HG02759 (cell line): ENCODE results near the gene SMIM17.
A peak's percentile ranks its signal among the peaks of the same experiment; 100 is the strongest.

Source experiments
- ATAC-seq: cut with Tn5 transposase; IDR thresholded peaks from one replicate; pipeline ENCODE4 v1.9.1; 2021; ENCODE audit warnings: mild to moderate bottlenecking, moderate library complexity; ENCODE audit not compliant: unreplicated experiment

Gene SMIM17

DNA sequence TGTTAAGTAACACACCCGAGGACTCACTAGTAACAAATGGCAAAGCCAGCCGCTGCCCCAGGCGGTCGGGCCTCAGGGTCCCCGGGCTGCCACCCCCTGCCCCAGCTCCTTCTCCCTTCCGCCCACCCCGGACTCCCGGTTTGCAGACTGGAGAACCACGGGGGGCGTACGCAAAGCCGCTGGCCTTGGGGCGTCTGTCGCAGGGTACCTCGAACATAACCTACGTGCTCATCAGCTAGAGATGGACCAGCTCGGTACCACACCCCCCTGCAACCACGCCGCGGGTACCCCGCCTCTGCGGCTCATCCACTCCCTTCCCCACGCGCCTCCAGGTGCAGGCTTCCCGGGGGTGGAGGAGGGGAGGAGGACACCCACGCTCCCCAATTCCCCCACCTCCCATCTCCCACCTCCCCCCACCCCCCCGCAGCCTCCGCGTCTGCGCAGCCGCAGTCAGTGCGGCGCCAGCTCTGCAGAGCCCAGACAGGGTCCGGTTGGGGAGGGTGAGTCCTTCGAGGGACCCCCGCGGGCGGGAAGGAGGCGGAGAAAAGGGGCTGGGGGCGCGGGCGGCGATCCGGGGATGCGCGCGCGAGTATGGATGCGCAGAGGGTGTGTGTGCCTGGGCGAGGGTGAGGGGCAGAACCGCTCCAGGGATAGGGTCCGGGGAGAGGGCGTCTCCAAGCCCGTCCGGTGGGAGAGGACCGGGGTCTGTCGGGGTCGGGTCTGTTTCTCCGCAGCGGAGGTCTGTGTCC, at the start of gene SMIM17:
Gene SMIM17, plus strand, starts transcription at position 449 of the 749 bp plus-strand sequence. CDS start 2,509 bp downstream, outside the sequence.
- ATAC-seq: no peak

- no peak for ATAC-seq
These were observed 48.5 kb upstream of the SMIM17 start for GRCh38 chr19:56594446-56594782.

DNA sequence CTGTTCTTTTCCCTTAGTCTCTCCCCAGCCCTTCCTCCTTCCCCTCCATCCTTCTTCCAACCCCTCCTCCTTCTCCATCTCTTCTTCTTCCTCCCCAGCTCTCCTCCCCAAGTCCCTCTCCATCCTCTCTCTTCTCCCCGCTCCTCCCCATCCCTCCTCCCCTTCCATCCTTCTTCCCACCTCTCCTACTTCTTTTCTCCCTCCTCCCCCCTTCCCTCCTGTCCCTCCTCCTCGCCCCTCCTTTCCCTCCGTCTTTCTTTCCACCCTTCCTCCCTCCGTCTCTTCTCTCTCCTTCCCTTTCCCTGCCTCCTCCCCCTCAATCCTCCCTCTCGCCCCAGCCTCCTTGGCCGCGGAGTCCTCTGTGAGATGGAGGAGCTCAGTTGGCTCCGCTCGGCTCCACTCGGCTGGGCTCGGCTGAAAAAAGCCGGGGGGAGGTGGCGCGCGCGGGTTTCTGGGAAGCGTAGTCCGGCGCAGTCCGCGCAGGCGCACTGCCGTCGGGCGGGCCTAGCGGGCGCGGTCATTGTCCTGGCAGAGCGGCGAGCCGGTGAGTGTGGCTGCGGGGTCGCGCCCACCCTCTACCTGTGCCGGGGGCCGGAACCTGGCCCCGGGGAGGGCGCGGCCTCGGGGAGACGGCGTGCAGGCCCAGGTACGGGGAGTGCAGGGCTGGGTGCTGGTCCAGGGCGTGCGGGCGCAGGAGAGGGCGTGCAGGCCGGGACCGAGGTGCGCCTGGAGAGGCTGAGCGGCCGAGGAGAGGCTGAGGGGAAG, 48.0 kb upstream of the SMIM17 start, which contains the start of gene ZNF71:
Gene ZNF71, plus strand, starts transcription at position 520 of the 765 bp plus-strand sequence. CDS start 6,257 bp downstream, outside the sequence.
- peak; percentile 94 for ATAC-seq

- peak; percentile 27 for ATAC-seq
These were observed 47.4 kb upstream of the SMIM17 start for GRCh38 chr19:56595548-56595899.

DNA sequence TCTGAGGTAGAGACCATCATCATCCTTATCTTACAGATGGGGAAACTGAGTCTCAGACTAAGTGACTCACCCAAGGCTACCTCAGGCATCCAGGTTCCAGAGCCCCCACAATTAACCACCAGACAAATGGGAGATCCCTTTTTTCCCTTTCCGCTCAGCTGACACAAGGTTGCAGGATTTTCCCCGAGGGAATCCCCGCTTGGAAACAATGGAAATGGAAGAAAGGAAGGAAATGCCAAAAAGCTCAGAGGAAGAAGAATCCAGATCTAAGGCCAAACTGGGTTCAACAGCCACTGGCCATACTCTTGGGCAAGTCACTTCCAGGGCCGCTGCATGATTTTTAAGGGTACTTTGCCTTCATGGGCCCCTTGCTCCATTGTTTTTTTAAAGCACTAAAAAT, 46.3 kb upstream of the SMIM17 start:
- no peak for ATAC-seq

GRCh38 chr19:56597696-56598095, 45.3 kb upstream of the SMIM17 start:
- no peak for ATAC-seq

- ATAC-seq: no peak
These were observed 41.6 kb upstream of the SMIM17 start for GRCh38 chr19:56601375-56601774.

DNA sequence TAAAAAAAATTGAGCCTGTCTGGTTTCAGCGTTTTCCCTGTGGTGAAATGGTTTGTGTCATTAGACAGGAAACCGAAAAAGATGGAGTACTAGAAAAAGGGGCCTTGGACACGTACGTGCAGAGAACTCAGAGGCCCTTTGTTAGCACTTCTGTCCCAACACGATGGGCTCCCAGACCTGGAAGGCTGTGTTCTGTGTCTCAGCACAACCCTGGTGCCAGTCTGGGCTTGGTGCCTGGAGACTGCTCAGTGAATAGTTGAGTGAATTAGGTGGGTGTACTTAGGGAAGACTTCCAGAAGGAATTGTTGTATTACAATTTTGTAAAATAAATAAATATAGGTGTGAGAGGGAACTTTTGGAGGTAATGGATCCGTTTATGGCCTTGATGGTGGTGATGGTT, 39.1 kb upstream of the SMIM17 start:
- ATAC-seq: no peak

- ATAC-seq: no peak
These were observed 34.5 kb upstream of the SMIM17 start for GRCh38 chr19:56608274-56608964.

DNA sequence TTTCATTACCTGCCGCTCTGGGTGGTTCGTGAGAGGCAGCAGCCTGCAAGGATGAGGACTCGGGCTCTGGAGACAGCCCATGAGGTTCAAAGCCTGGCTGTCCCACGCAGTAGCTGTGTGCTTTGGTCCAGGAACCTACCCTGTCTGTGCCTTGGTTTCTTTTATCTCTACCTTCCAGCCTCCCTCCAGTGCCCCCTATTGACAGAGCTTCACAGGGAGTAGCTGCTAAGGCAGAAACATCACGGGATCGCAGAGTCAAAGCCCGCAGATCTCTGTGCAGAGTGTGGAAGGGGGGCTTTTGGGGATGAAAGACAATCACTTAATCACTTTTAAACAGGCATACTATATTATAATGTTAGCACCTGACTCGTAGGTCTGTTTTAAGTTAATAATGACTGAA, 31.7 kb upstream of the SMIM17 start:
- no peak for ATAC-seq

DNA sequence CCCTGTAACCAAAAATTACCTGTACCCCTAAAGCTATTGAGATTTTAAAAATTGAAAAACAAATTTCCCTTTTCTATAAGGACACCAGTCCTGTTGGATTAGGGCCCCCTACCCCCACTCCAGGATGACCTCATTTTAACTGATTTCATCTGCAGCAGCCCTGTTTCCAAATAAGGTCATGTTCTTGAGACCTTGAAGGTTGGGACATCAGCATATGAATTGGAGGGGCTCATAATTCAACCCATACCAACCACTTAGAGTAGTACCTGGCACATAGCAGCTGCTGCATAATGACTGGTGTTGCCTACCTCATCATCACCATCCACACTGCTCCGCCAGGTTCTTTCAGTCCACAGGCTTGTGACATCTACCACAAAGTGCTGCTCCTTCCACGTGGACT, 30.2 kb upstream of the SMIM17 start:
- no peak for ATAC-seq

DNA sequence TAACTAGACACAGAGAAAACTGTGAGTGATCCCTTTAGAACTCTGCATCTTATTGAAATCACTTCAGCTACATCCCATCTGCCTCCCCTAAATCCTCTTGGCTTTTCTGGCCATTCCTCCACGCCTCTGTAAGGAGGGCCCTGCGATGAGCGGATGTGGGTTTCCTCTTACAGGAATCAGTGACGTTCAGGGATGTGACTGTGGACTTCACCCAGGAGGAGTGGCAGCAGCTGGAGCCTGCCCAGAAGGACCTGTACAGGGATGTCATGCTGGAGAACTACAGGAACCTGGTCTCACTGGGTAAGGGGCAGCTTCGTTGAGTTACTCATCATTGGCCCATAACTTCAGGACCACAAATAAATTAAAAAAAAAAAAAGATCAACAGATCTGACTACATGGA, 29.3 kb upstream of the SMIM17 start:
- no peak for ATAC-seq

GRCh38 chr19:56617531-56617930, 25.4 kb upstream of the SMIM17 start:
- no peak for ATAC-seq

- no peak for ATAC-seq
These were observed 23.8 kb upstream of the SMIM17 start for GRCh38 chr19:56619121-56619520.

DNA sequence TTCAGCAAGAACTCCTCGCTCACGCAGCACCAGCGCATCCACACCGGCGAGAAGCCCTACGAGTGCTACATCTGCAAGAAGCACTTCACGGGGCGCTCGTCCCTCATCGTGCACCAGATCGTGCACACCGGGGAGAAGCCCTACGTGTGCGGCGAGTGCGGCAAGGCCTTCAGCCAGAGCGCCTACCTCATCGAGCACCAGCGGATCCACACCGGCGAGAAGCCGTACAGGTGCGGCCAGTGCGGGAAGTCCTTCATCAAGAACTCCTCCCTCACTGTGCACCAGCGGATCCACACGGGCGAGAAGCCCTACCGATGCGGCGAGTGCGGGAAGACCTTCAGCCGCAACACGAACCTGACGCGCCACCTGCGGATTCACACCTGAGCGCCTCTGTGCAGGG, 20.6 kb upstream of the SMIM17 start:
- no peak for ATAC-seq

DNA sequence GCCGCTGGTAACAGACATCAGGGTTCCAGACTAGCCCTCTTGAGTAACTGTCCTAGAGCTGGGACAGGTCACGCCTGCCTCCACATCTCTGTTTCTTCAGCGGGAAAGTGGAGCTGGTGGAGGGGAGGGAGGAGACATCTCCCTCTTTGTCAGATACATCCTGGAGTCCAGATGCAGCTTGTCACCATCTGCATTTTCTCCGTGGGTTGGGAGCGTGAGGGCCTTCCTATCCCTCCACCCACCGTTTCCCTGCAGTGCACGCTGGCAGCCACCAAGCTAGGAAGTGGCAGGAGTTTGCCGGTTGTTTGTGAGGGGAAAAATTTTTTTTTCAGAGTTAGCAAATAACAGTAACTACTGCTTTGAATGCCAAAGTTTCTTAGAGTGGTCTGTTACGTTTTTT, 20.0 kb upstream of the SMIM17 start:
- ATAC-seq: no peak

DNA sequence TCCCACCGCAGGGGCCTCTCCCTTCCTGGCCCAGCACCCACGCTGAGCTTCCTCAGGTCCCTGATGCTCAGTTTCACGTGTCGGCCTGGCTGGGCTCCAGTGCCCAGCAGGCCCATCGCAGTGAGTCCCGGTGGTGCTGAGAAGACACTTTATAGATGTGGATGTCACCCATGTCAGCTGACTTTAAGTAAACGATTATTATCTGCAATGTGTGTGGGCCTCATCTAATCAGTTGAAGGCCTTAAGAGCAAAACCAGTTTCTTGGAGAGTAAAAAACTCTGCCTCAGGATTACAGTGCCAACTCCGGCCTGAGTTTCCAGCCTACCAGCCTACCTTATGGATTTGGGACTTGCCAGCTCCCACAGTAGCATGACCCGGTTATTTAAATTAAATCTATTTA, 17.3 kb upstream of the SMIM17 start:
- ATAC-seq: no peak

DNA sequence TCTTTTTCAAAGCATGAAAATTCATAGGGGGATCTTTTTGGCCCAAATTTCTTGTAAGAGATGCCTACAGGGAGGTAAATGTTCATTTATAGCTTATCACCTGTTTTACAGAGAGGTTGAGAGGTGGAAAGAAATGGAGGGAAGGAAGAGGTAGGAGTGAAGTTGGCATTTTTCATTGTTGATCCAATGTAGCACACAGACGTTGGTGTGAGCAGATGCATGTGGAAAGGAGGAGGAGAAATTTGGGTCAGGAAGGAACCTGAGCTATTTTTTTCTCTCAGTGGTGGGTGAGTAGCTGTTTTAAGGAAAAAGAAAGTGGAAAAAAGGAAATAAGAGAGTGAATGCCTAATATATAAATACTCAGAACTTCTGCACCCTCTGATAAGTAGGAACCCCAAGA, 9.9 kb upstream of the SMIM17 start:
- ATAC-seq: no peak

GRCh38 chr19:56637976-56638555, 4.9 kb upstream of the SMIM17 start:
- no peak for ATAC-seq

DNA sequence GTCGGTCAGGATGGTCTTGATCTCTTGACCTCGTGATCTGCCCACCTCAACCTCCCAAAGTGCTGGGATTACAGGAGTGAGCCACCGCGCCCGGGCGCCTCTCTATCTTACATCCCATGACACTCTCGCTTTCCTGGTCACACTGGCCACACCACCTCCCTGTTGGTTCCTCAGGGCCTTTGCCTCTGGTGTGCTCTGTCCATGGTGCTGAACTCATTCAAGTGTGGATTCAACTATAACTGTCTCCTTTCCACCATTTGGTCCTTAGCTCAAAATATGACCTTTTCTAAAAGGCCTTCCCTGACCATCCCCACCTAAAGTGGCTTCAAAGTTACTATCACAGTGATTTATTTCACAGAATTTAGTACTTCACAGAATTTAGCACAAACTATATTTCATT, 3.7 kb upstream of the SMIM17 start:
- no peak for ATAC-seq

- no peak for ATAC-seq
These were observed 549 bp downstream of the SMIM17 start for GRCh38 chr19:56643460-56643955.
